Suppressor macrophage treated with lipopolysaccharide for 1 hour (primary cell): ENCODE measurements around the gene RPS5.
A peak's percentile ranks its signal among the peaks of the same experiment; 100 is the strongest.

Experiments used
- DNase-seq, 3 donors: peaks; one replicate each; pipeline ENCODE4 v3.0.0-alpha.2; 2020 to 2022

RPS5 gene

DNA sequence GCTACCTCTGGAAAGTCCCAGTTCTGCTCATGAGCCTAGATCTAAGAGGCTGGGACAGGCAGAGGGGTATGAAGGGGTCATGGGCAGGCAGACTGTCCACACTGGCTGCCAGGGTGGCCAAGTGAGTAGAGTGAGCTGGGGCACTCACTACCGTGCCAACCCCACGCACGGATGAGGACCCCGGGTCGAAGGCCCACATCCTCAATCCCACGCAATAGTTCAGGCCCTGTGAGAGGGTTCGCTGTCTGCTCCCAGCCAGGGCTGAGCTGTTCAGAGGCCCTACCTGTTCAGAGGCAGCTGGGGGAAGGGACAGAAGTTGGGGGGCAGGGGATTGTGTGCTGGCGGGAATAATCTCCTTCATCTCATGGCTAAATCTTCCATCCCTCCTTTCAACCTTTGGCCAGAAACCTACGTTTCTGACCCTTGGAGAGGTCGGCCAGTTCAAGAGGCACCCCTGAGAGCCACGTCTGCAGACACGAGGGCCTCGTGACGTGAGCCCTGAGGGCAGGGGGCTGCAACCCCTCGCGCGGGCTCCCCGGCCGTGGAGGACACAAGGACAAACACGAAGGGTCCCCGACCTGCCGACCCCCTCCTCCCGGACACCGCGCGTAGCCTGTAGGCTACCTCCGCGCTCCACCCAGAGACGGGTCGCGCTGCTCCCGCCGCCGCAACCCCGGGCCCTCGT lies 1.0 kb upstream of the RPS5 start:
- no peak for DNase-seq

DNA sequence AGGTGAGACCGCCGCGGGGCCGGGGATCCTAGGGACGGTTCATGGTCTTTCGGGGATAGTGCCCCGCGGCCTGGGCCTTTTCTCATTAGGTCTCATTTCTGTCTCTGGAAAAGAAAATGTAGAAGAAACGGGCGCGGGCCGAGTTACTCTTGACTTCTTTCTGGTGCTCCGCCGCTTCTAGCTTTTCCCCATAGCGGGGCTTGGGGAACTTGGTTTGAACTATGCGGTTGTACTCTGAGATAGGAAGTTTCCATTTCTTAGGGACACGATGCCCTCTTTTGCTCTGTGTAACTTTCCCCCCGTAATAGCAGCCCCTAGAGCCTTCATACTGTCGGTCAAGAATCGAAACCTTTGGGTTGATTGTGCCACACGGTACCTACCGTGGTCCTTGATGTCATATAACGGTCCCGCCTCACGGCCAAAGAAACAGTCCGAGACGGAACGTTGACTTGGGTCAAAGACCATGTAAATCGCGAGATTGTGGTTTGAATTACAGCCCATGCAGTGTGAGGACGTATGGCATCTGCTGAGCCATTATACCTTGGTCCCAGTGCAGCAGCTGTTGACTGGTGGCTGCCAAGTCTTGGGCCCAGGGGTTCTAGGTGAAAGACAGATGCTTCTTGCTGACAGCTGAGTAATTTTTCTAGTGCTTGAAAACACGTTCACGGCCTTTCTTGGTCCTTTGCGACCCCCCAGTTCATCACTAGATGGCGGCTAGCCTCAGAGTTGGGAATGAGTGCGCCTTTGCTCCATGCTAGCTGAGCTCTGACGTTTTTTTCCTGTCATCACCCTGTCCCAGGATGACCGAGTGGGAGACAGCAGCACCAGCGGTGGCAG lies 487 bp downstream of the RPS5 start:
- DNase-seq: peak in 1 of 3 donors; percentile 15

- DNase-seq: no peak
Observed at GRCh38 chr19:58388175-58388526, 1.1 kb downstream of the RPS5 start.

DNA sequence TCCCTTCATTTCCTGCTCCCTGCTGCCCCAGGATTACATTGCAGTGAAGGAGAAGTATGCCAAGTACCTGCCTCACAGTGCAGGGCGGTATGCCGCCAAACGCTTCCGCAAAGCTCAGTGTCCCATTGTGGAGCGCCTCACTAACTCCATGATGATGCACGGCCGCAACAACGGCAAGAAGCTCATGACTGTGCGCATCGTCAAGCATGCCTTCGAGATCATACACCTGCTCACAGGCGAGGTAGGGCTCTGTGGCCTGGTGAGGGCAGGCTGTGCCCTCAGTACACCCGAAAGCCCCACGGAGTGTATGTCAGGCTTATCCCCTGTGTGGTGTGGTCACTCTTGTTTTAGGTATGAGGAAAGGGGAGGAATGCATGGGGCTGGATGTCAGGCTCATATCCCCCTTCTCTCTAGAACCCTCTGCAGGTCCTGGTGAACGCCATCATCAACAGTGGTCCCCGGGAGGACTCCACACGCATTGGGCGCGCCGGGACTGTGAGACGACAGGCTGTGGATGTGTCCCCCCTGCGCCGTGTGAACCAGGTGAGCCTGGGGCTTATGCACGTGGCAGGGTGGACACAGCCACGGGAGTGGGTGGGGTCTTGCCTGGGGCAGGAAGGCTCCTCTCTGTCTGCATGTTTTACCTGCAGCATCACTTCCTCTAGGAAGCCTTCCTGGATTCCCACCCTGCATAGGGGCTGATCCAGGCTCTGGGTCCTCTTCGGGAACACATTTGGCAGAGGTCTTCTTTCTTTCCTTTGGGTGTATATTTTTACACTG lies 6.1 kb downstream of the RPS5 start:
- peak in 1 of 3 donors; percentile 17 for DNase-seq

DNA sequence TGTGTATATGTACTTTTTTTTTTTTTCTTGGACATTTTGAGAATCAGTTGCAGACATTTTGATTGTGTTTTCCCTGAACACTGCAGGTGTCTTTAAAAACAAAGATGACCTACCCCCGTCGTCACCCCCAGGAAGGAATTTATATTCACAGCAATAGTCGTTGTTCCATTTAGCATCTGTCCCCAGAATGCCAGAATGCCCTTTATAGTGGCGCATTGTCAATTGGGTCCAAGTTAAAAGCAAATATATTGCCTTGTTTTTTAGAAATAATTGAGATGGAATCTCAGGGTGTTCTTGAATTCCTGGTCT lies 6.6 kb downstream of the RPS5 start:
- DNase-seq: no peak

DNA sequence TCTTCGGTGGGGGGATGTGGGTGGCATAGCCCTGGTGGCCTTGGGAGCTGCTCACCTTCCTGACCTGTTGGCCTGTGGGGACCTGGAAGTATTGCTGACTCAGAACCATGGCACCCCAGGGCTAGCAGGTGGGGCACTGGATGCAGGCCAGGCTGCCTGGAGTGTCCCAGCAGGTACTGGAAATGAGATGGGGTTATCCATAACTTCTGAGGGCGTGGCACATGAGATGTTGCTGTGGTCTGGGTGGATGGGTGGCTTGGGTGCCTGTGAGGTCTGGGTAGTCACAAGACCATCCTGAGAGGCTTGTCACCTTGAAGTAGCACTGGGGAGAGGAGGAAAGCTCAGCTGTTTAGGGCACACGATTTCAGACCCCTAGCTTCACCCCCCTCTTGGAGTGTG lies 7.8 kb downstream of the RPS5 start:
- DNase-seq: peak in 1 of 3 donors; percentile 10

GRCh38 chr19:58395220-58395978 lies 8.3 kb downstream of the RPS5 start, which contains the start of gene RNF225:
TSS of gene RNF225 (plus strand) at chr19:58395656. CDS start at chr19:58396090, 434 bp downstream.
- peak in 1 of 3 donors; percentile 6 for DNase-seq

GRCh38 chr19:58395979-58396627 lies 9.0 kb downstream of the RPS5 start:
- DNase-seq: peak in 2 of 3 donors; percentile 22 to 31

- DNase-seq: peak in 1 of 3 donors; percentile 18
Observed at GRCh38 chr19:58396691-58397532, 9.8 kb downstream of the RPS5 start.

- DNase-seq: peak in 1 of 3 donors; percentile 15
Observed at GRCh38 chr19:58397533-58398037, 10.5 kb downstream of the RPS5 start.

DNA sequence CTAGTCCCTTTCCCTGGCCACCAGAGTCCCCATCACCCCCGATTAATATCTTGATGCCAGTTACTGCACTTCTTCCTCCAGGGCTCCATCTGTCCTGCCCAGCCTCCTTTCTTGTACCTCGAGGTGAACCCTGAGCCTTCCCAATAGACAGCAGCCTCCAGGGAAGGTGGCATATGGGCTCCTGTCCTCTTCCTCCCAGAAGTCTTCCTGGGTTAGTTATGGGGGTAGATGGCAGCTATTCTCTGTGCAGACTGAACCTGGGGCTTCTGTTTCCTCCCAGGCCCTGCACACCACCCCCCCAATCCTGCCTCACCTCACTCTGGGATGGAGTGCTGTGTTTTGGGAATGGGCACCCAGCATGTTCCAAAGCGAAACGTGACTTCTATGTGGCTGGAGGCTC lies 11.0 kb downstream of the RPS5 start:
- DNase-seq: peak in 1 of 3 donors; percentile 8

DNA sequence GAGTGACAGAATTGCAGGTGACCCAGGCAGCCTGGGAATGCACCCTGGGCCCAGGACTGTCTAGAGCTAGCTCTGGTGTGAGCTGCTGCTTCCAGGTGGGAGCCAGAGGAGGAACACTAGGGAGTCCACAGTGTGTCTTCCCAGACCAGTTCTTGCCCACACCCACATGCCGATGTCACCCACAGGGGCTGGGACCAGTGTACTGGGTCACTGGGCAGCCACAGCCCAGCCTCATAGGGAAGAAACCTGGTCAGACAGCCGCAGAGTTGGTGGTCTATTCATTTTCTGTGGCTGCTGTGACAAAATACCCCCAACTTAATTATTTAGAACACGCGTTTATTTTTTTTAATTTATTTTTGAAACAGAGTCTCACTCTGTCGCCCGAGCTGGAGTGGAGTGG lies 11.5 kb downstream of the RPS5 start:
- DNase-seq: peak in 1 of 3 donors; percentile 9

DNA sequence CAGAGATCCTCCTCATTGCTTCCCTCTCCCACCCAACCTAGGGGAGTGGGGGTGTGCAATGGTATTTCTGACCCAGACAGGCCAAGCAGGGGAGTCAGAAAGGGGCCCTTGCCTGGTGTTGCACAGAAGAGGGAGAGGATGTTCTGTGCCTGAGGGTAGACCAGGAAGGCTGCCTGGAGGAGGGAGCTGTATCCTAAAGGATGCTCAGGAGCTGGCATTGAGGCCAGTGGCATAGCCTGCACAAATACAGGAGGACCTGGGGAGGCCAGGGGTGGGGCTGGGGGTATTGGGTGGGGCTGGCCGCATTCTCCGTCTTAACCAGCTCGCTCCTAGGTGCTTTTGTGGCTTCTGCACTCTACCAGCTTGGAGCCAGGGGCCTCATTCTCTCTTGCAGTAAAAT lies 12.8 kb downstream of the RPS5 start:
- no peak for DNase-seq

DNA sequence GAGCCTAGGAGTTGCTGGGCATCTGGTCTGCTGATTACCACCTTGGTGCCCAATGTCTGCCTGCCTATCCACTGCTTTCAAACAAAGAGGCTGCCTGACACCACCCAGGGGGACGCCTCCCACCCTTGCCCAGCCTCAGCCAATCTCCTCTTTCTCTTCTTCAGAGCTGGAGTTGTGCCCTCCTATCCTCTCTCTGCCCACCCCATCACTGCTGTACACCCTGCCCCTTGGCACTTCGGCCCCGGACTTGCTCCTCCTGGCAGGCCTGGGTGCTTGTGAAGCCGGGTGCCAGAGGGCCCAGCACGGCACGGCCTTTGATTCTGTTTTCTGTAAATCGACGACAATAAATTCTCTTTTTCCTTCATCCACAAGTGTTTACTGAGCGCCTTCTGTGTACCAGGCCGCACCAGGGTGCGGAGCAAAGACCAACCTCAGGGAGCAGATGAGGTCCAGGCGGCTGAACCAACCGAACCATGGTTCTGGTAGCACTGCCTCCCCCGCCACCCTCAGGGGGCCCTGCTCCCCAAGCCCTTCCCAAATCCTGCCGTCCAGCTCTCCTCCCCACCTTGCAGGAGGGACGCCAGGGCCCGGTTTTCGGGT lies 13.3 kb downstream of the RPS5 start:
- DNase-seq: peak in 1 of 3 donors; percentile 16

- peak; percentile 100 for DNase-seq
Observed at GRCh38 chr19:58400916-58401839, 14.1 kb downstream of the RPS5 start.

DNA sequence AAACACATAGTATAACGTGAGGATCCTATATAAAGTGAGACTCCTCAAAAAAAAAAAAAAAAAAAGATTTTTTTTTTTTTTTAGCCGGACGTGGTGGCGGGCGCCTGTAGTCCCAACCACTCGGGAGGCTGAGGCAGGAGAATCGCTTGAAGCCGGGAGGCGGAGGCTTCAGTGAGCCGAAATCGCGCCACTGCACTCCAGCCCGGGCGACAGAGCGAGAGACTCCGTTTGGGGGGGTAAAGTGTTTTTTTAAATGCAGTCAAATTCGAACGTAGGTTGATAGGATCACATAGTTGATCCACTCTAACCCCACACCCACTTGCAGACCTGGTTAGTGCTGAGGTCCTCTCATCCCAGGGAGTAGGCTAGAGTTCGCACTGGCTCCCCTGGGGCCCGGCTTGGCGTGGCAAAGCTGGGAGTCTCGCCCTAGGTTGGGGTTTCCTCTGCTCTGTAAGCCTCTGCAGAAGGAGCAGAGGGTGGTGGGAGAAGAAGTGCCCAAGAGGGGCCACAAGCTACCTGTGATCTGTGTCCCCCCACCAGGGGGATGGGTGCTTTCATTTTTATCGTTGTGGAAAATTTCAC lies 14.9 kb downstream of the RPS5 start:
- no peak for DNase-seq

DNA sequence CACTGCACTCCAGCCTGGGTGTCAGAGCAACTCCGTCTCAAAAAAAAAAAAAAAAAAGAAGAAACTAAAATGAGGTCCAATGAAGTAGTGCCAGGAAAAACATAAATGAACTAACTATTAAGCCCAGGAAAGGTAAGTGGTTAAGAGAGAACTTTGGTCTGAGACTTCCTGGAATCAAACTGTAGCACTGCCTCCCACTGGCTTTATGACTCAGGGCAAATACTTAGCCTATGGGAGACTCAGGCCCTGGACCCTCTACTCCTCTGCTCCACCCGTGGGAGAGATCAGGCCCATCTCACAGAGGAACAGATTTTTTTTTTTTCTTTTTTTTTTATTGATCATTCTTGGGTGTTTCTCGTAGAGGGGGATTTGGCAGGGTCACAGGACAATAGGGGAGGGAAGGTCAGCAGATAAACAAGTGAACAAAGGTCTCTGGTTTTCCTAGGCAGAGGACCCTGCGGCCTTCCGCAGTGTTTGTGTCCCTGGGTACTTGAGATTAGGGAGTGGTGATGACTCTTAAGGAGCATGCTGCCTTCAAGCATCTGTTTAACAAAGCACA lies 16.9 kb downstream of the RPS5 start:
- peak in 1 of 3 donors; percentile 28 for DNase-seq

DNA sequence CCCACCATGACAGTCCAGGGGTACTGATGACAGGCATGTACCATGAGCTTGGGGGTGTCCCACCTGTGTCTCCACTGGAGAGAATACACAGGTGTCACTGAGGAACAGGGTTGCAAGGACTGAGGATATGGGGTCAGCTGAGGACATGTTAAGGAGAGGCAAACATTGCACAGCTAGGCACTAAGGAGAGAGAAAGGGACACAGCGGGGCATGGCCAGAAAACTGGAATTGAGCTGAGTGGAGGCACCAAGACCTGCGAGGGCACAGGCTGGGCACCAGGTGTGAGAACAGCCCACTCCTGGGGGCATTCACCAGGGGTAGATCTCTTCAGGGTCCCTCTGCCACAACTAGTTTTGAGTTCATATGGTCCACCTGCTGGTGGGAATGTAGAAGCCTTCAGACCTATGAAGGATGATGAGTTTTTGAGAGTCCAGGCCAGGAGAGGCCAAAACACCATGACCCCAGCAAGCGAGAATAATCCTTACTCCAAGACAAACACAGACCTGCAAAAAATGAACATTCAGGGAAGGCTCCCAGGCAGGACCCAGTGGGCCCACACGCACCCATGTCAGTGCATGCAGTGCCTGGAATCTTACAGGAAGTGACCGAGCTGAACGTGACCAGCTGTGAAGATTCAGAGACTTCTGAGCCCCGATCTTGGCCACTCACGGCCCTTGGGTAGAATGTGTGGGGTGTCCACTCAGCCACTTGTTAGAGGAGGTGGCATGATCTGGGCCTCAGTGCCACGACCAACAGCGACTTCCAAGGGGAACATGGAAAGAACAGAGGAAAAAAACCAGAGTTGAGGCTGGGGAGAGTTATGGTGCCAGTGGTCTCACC lies 20.0 kb downstream of the RPS5 start:
- peak in 2 of 3 donors; percentile 21 to 27 for DNase-seq
